Tibial artery (tissue), 4 donors: Measurements from ENCODE around the gene XPNPEP1.

ENCODE experiments used
- DNase-seq, 2 donors: peaks; one replicate each; pipeline ENCODE4 v3.0.0-alpha.2; 2019
- H3K27ac ChIP-seq, 2 donors: fragments of 200-600 bp; sonication (generic) in 1 of 2; 1 replicate in 1 of 2; 2 replicates in 1 of 2; pipeline ENCODE4 v1.5.1; 2018 to 2019; ENCODE audit warnings: mild to moderate bottlenecking in 1 of 2
- H3K27me3 ChIP-seq, 2 donors: fragments of 200-600 bp; sonication (generic) in 1 of 2; one replicate each; pipeline versions ENCODE4 v1.5.1 to v1.6.0; 2016 to 2019
- H3K36me3 ChIP-seq, 3 donors: fragments of 200-600 bp; sonication (generic) in 2 of 3; one replicate each; pipeline ENCODE4 v1.5.1; 2016 to 2019; ENCODE audit warnings: mild to moderate bottlenecking in 2 of 3
- H3K4me1 ChIP-seq, 4 donors: fragments of 200-600 bp; sonication (generic) in 2 of 4; 1 replicate in 3 of 4; 2 replicates in 1 of 4; pipeline ENCODE4 v1.5.1; 2016 to 2019
- H3K4me3 ChIP-seq, 2 donors: fragments of 200-600 bp; sonication (generic) in 1 of 2; 1 replicate in 1 of 2; 2 replicates in 1 of 2; pipeline ENCODE4 v1.5.1; 2018 to 2019; ENCODE audit warnings: mild to moderate bottlenecking in 2 of 2
- H3K9me3 ChIP-seq, 3 donors: fragments of 200-600 bp; sonication (generic) in 1 of 3; one replicate each; pipeline ENCODE4 v1.5.1; 2016 to 2019
- CTCF ChIP-seq, 2 experiments: fragments of 200-600 bp in 1 of 2; fragments of 450-650 bp in 1 of 2; IDR thresholded peaks; one replicate each; pipeline ENCODE4 v1.5.1; 2017 to 2019; ENCODE audit warnings: antibody characterized with exemption in 2 of 2, mild to moderate bottlenecking in 1 of 2, moderate library complexity in 1 of 2
- intact Hi-C: fragments of 100-400 bp; cut with DNase I; formaldehyde crosslinking; loops from one replicate; pipeline ENCODE4 v1.15.0; 2023; ENCODE audit warnings: low total_unique reads

Gene XPNPEP1

GRCh38 chr10:109862738-109863137 is 60.6 kb downstream of the XPNPEP1 start:
- Histone ChIP-seq H3K4me3 (no peak overlapping the region), H3K4me1 (no peaks in the 10 kb centered on the region), H3K27me3 (no peaks in the 10 kb centered on the region), H3K9me3 (peaks cover 0 to 9% (median 9%) of the 10 kb centered on the region in 3 donors), H3K27ac (no peak overlapping the region), H3K36me3 (peaks cover 47 to 50% (median 50%) of the 10 kb centered on the region in 3 donors)
- no peak for DNase-seq
- intact Hi-C loops: no loop called here
- TF ChIP-seq CTCF (IDR thresholded peaks at IDR 0.05): no peak

GRCh38 chr10:109862041-109862440 is 61.3 kb downstream of the XPNPEP1 start:
- no peak overlapping the region for H3K27ac ChIP-seq
- TF ChIP-seq CTCF (IDR thresholded peaks at IDR 0.05): no peak
- no peak for DNase-seq
- H3K27me3 ChIP-seq: no peaks in the 10 kb centered on the region
- peaks cover 0 to 9% (median 9%) of the 10 kb centered on the region in 3 donors for H3K9me3 ChIP-seq
- no peaks in the 10 kb centered on the region for H3K4me1 ChIP-seq
- peaks cover 40 to 43% (median 43%) of the 10 kb centered on the region in 3 donors for H3K36me3 ChIP-seq
- H3K4me3 ChIP-seq: no peak overlapping the region
- intact Hi-C loops: no loop called here

GRCh38 chr10:109861081-109861480 is 62.2 kb downstream of the XPNPEP1 start:
- Histone ChIP-seq H3K9me3 (peaks cover 0 to 9% (median 9%) of the 10 kb centered on the region in 3 donors), H3K36me3 (peaks cover 31 to 34% (median 34%) of the 10 kb centered on the region in 3 donors), H3K27me3 (no peaks in the 10 kb centered on the region), H3K4me3 (no peak overlapping the region), H3K4me1 (no peaks in the 10 kb centered on the region), H3K27ac (no peak overlapping the region)
- intact Hi-C loops: no loop called here
- no peak for TF ChIP-seq CTCF (IDR thresholded peaks at IDR 0.05)
- no peak for DNase-seq

- no peak for DNase-seq
- peaks cover 12 to 15% (median 15%) of the 10 kb centered on the region in 3 donors for H3K36me3 ChIP-seq
- peaks cover 0 to 9% (median 9%) of the 10 kb centered on the region in 3 donors for H3K9me3 ChIP-seq
- H3K4me1 ChIP-seq: no peaks in the 10 kb centered on the region
- intact Hi-C loops: no loop called here
- H3K4me3 ChIP-seq: no peak overlapping the region
- H3K27ac ChIP-seq: no peak overlapping the region
- no peaks in the 10 kb centered on the region for H3K27me3 ChIP-seq
- TF ChIP-seq CTCF (IDR thresholded peaks at IDR 0.05): no peak
Measured at GRCh38 chr10:109859221-109859620, 64.1 kb downstream of the XPNPEP1 start.

- no peak overlapping the region for H3K27ac ChIP-seq
- no peak for TF ChIP-seq CTCF (IDR thresholded peaks at IDR 0.05)
- peaks cover 0 to 6% (median 5%) of the 10 kb centered on the region in 4 donors for H3K4me1 ChIP-seq
- no peaks in the 10 kb centered on the region for H3K27me3 ChIP-seq
- no peak overlapping the region for H3K4me3 ChIP-seq
- intact Hi-C loops: no loop called here
- no peaks in the 10 kb centered on the region for H3K36me3 ChIP-seq
- H3K9me3 ChIP-seq: no peaks in the 10 kb centered on the region
- DNase-seq: no peak
Measured at GRCh38 chr10:109855746-109856145, 67.6 kb downstream of the XPNPEP1 start.

GRCh38 chr10:109853921-109854320 is 69.4 kb downstream of the XPNPEP1 start:
- intact Hi-C loops: no loop called here
- peaks cover 0 to 6% (median 5%) of the 10 kb centered on the region in 4 donors for H3K4me1 ChIP-seq
- H3K27me3 ChIP-seq: no peaks in the 10 kb centered on the region
- H3K9me3 ChIP-seq: no peaks in the 10 kb centered on the region
- no peak for DNase-seq
- no peak for TF ChIP-seq CTCF (IDR thresholded peaks at IDR 0.05)
- H3K4me3 ChIP-seq: no peak overlapping the region
- no peaks in the 10 kb centered on the region for H3K36me3 ChIP-seq
- H3K27ac ChIP-seq: no peak overlapping the region
